ENCODE data around the gene MACROD1.

DNA sequence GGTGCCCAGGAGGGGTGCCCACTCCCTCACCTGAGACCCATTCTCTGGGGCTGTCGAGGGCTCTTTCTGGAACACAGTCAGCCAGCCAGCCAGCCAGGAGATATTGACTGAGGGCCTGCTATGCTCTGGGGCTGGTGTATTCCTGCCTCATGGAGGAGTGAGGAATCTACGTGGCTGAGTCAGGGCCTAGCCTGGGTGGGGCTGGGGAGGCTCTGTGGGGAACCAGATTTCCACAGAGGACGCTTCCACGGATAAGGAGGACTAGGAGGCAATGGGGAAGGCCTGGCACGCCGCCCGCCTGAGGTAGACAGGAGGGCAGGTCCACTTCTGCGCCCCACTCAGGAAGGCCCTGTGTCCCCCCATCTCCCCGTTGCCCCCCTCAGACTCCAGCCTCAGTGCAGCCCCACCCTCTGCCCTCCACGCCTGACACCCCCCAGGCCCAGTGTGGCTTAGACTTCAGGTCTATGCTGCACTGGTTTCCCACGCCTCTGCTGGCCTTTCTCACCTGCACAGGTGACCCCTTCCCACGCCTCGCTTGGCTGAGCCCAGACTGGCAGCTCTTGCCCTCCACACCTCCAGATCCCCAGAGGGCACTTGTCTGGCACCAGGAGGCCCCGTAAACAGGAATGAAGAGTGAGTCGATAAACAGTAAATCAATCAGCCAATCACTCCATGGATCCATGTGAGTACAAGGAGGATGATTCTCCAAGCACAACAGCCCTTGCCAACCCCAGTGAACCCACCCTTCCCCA lies 37.5 kb downstream of the MACROD1 start:
- TF ChIP-seq, protein P1, sequence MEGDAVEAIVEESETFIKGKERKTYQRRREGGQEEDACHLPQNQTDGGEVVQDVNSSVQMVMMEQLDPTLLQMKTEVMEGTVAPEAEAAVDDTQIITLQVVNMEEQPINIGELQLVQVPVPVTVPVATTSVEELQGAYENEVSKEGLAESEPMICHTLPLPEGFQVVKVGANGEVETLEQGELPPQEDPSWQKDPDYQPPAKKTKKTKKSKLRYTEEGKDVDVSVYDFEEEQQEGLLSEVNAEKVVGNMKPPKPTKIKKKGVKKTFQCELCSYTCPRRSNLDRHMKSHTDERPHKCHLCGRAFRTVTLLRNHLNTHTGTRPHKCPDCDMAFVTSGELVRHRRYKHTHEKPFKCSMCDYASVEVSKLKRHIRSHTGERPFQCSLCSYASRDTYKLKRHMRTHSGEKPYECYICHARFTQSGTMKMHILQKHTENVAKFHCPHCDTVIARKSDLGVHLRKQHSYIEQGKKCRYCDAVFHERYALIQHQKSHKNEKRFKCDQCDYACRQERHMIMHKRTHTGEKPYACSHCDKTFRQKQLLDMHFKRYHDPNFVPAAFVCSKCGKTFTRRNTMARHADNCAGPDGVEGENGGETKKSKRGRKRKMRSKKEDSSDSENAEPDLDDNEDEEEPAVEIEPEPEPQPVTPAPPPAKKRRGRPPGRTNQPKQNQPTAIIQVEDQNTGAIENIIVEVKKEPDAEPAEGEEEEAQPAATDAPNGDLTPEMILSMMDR (IDR thresholded peaks at IDR 0.05) = no peak
- TF ChIP-seq POLR2A (IDR thresholded peaks at IDR 0.05) (no peak), EP300 (IDR thresholded peaks at IDR 0.05) (no peak)
